Measurements from ENCODE around the gene DCC. TPM values are rescaled to one million over a fixed set of nuclear protein-coding genes. Genes with fewer than 3 reads are reported as not detected.

DCC gene
- total and polyA plus RNA-seq, 2 of the 8 experiments (the other 6 are each of a cell fraction or from before 2014, with no cell fraction given): 0.14 to 1.4 TPM

DNA sequence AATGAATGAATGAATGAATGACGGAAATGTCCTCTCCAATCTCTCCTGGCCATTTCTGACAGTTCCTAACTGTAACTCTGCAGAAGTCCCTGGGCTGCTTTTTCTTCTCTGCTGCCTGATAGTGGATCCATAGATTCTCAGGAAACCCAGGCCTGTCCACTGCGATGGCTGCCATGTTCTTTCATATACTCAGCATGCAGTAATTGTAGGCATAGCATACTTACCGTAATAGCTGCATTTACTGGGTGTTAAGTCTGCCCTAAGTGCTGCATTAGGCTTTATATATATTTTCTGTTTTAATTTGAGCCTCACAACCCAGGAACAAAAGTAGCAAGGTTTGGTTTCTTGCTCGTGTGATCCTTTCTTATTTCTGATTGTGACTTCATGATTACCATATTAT, 122.9 kb downstream of the DCC start:
- TF ChIP-seq SIX5 (IDR thresholded peaks at IDR 0.05; ENCODE audit: low read depth, low read length): no peak
- TF ChIP-seq NANOG (IDR thresholded peaks at IDR 0.05; ENCODE audit: insufficient read depth, low read depth, low read length, poor library complexity, severe bottlenecking): no peak
- TF ChIP-seq GTF2F1 (IDR thresholded peaks at IDR 0.05; ENCODE audit: borderline replicate concordance, low read depth, low read length): no peak
- no peak for TF ChIP-seq SIN3A (conservative IDR thresholded peaks at IDR 0.05 in 1 of 2, IDR thresholded peaks at IDR 0.05 in 1 of 2; ENCODE audit: low read depth in 1 of 2, low read length in 2 of 2)
- no peak for TF ChIP-seq EP300 (IDR thresholded peaks at IDR 0.05; ENCODE audit: borderline replicate concordance in 1 of 2, low read depth in 2 of 2, low read length in 2 of 2)
- TF ChIP-seq CEBPB (IDR thresholded peaks at IDR 0.05; ENCODE audit: low read depth, low read length): no peak
- TF ChIP-seq ZNF274 (IDR thresholded peaks at IDR 0.05; ENCODE audit: borderline replicate concordance, extremely low read depth, low read length): no peak
- no peak overlapping the region for H4K8ac ChIP-seq (ENCODE audit: extremely low read depth, insufficient read depth, low read length)
- no peaks in the 10 kb centered on the region for H3K9me3 ChIP-seq (ENCODE audit: insufficient read depth in 2 of 2, low read depth in 1 of 2, low read length in 1 of 2)
- H3K4me1 ChIP-seq (replicated peaks in 1 of 4; ENCODE audit: control insufficient read depth in 3 of 4, insufficient read depth in 4 of 4, low read length in 3 of 4): no peaks in the 10 kb centered on the region
- no peak overlapping the region for H2BK12ac ChIP-seq (ENCODE audit: low read depth, low read length)
- H3K18ac ChIP-seq (ENCODE audit: extremely low read depth, low read length): no peak overlapping the region
- no peaks in the 10 kb centered on the region for H3K79me2 ChIP-seq (ENCODE audit: control insufficient read depth in 1 of 2, insufficient read depth in 2 of 2, low read length in 2 of 2)
- no peak overlapping the region for H3K23ac ChIP-seq (ENCODE audit: insufficient read length)
- WGBS, 2 experiments (ENCODE audit: extremely low coverage in 1 of 2, insufficient coverage in 1 of 2, insufficient read length in 1 of 2, insufficient replicate concordance in 2 of 2, low coverage in 1 of 2, low lambda C conversion rate in 2 of 2, missing lambda C conversion rate in 1 of 2): 92% methylated on average over 4 of the region's 4 CpGs; no CpG with 5 or more reads in 1 of the 2 experiments
- H4K91ac ChIP-seq (replicated peaks; ENCODE audit: insufficient read length, low read length): no peak overlapping the region
- no peak overlapping the region for H4K5ac ChIP-seq (ENCODE audit: insufficient read length, low read depth, low read length)
- no peak overlapping the region for H2BK15ac ChIP-seq (ENCODE audit: low read length)
- no peaks in the 10 kb centered on the region for H4K20me1 ChIP-seq (replicated peaks in 1 of 2; ENCODE audit: control insufficient read depth in 1 of 2, insufficient read depth in 2 of 2, low read length in 2 of 2)
- no peak for DNase-seq (ENCODE audit: low read depth in 1 of 2, low spot score in 2 of 2)
- H3K27me3 ChIP-seq (replicated peaks in 1 of 4; ENCODE audit: control insufficient read depth in 3 of 4, extremely low read depth in 1 of 4, insufficient read depth in 3 of 4, low read length in 3 of 4): no peaks in the 10 kb centered on the region
- no peak overlapping the region for H3K4me3 ChIP-seq (ENCODE audit: extremely low read depth in 1 of 4, insufficient read depth in 2 of 4, low read depth in 3 of 4, low read length in 4 of 4)
- H2AFZ ChIP-seq (ENCODE audit: low read length): no peak overlapping the region
- no peak for FAIRE-seq
- no peak overlapping the region for H2BK120ac ChIP-seq (replicated peaks; ENCODE audit: low read depth, low read length)
- ChIA-PET POLR2A (ENCODE audit: partially characterized antibody) (no interaction called here), CTCF (ENCODE audit: partially characterized antibody) (no interaction called here)
- no peaks in the 10 kb centered on the region for H3K23me2 ChIP-seq (ENCODE audit: low read depth, low read length)
- H3K56ac ChIP-seq (replicated peaks; ENCODE audit: insufficient read length, low read depth, low read length): no peak overlapping the region
- no peak overlapping the region for H2AK5ac ChIP-seq (ENCODE audit: low read depth, low read length)
- H3K4me2 ChIP-seq (ENCODE audit: insufficient read depth in 1 of 2, low read depth in 2 of 2, low read length in 2 of 2): no peak overlapping the region
- H3K36me3 ChIP-seq (ENCODE audit: control insufficient read depth in 2 of 4, insufficient read depth in 4 of 4, low read length in 3 of 4): no peaks in the 10 kb centered on the region
- no peak overlapping the region for H2BK20ac ChIP-seq (ENCODE audit: low read length)
- no peak overlapping the region for H3K14ac ChIP-seq (ENCODE audit: insufficient read length)
- no peak overlapping the region for H3K9ac ChIP-seq (replicated peaks in 1 of 4; ENCODE audit: extremely low read depth in 1 of 4, low read depth in 3 of 4, low read length in 3 of 4)
- H3K79me1 ChIP-seq (ENCODE audit: low read depth, low read length): no peaks in the 10 kb centered on the region
- no peak overlapping the region for H3K27ac ChIP-seq (ENCODE audit: low read depth, low read length)
- H2BK5ac ChIP-seq (ENCODE audit: low read depth, low read length): no peak overlapping the region
- no peak overlapping the region for H3K4ac ChIP-seq (replicated peaks; ENCODE audit: insufficient read length, low read depth, low read length)

Data from H1 (cell line).